Right lobe of liver (tissue), 6 donors: ENCODE measurements around the gene ZNF764. TPM values are rescaled to one million over a fixed set of nuclear protein-coding genes. Genes with fewer than 3 reads are reported as not detected.
A peak's percentile ranks its signal among the peaks of the same experiment; 100 is the strongest.

ENCODE experiments used
- ATAC-seq, 4 donors: fragments of 200-7000 bp; cut with Tn5 transposase; one replicate each; pipeline ENCODE4 v1.9.1; 2020; ENCODE audit warnings: mild to moderate bottlenecking in 4 of 4, moderate library complexity in 4 of 4
- DNase-seq, 3 donors: peaks; one replicate each; pipeline ENCODE4 v3.0.0-alpha.2; 2020
- H3K27ac ChIP-seq, 3 donors: fragments of 200-600 bp; one replicate each; pipeline ENCODE4 v1.8.0; 2022
- H3K27me3 ChIP-seq, 2 donors: fragments of 200-600 bp; one replicate each; pipeline ENCODE4 v1.8.0; 2022
- H3K36me3 ChIP-seq, 4 donors: fragments of 200-600 bp; sonication (generic) in 1 of 4; one replicate each; pipeline versions ENCODE4 v1.5.1 to v1.8.0; 2017 to 2022; ENCODE audit warnings: control low read depth in 1 of 4
- H3K4me1 ChIP-seq, 4 donors: fragments of 200-600 bp; sonication (generic) in 1 of 4; one replicate each; pipeline versions ENCODE4 v1.5.1 to v1.8.0; 2017 to 2022; ENCODE audit warnings: control low read depth in 1 of 4
- H3K4me3 ChIP-seq, 3 donors: fragments of 200-600 bp; one replicate each; pipeline ENCODE4 v1.8.0; 2022
- H3K9me3 ChIP-seq, 4 donors: fragments of 200-600 bp; sonication (generic) in 1 of 4; one replicate each; pipeline versions ENCODE4 v1.5.1 to v1.8.0; 2017 to 2022; ENCODE audit warnings: control low read depth in 1 of 4
- CTCF ChIP-seq, 4 donors: fragments of 200-600 bp in 3 of 4; fragments of 450-650 bp in 1 of 4; IDR thresholded peaks; one replicate each; pipeline versions ENCODE4 v1.5.1 to v1.8.0; 2016 to 2022; ENCODE audit warnings: antibody characterized with exemption in 4 of 4, mild to moderate bottlenecking in 2 of 4
- POLR2A ChIP-seq: fragments of 450-650 bp; IDR thresholded peaks from one replicate; pipeline ENCODE4 v1.6.1; 2017; ENCODE audit warnings: antibody characterized with exemption, mild to moderate bottlenecking
- WGBS: methylation state at CpG from one replicate; pipeline ENCODE4 v1.1.6; 2018; ENCODE audit warnings: low coverage, low lambda C conversion rate; ENCODE audit not compliant: insufficient coverage; ENCODE audit errors: missing lambda C conversion rate; 5-methylcytosine and 5-hydroxymethylcytosine counted together
- intact Hi-C, 2 donors: fragments of 100-400 bp; cut with DNase I; formaldehyde crosslinking; loops; one replicate each; pipeline versions ENCODE4 v1.11.2 to v1.14.1; 2022
- total RNA-seq, 6 experiments: library from RNA; depleted of rRNA in 2 of 6; stranded (reverse); fragments of >200 nt in 2 of 6; fragmentation: NEBNext Ultra II Directional in 3 of 6; extraction: Animal tissue kit (Norgen Biotek cat#: 25700) in 3 of 6; gene quantifications; one replicate each; pipeline versions ENCODE4 v1.1.0 to v1.2.4, GENCODE V29; 2016 to 2023
- donor health status: DM: no; HTN: yes; CAD: no.
- donor health status: DM: no; HTN: no; CAD: no.
- donor health status: DM: no; HTN: no; CAD: no.
- donor health status: DM: no; HTN: yes; CAD: no.
- donor health status: DM: no; HTN: yes; CAD: no.

Gene ZNF764
- total RNA-seq, 6 experiments from 2014 or later, result 3.2 to 6.5 (median 4.8) TPM

GRCh38 chr16:30535777-30536190 lies 22.4 kb downstream of the ZNF764 start:
- H3K4me1 ChIP-seq, result peaks cover 0 to 20% (median 6%) of the 10 kb centered on the region in 4 donors
- 23% methylated on average over 8 of the region's 12 CpGs for WGBS

GRCh38 chr16:30535106-30535776 lies 22.9 kb downstream of the ZNF764 start:
- ATAC-seq, result peak in 3 of 4 donors; percentile 4 to 9 (median 5)
- TF ChIP-seq CTCF (IDR thresholded peaks at IDR 0.05) (no peak), POLR2A (no peak)
- Histone ChIP-seq H3K27ac (peak overlapping the region; percentile 91 to 98 (median 95)), H3K4me3 (peak overlapping the region; percentile 86 to 89 (median 87)), H3K4me1 (peaks cover 0 to 23% (median 6%) of the 10 kb centered on the region in 4 donors), H3K9me3 (no peaks in the 10 kb centered on the region), H3K36me3 (peaks cover 0 to 16% (median 0%) of the 10 kb centered on the region in 4 donors), H3K27me3 (no peaks in the 10 kb centered on the region)
- no peak for DNase-seq
- WGBS, result 3% methylated on average over 18 of the region's 18 CpGs
- intact Hi-C loops, result no loop called here

More at GRCh38 chr16:30535777-30536190, 22.4 kb downstream of the ZNF764 start:
- no peaks in the 10 kb centered on the region for H3K9me3 ChIP-seq
- intact Hi-C loops, result no loop called here
- H3K4me3 ChIP-seq, result peak overlapping the region; percentile 86 to 89 (median 87)
- H3K27me3 ChIP-seq, result no peaks in the 10 kb centered on the region
- DNase-seq (peak; percentile 81 to 88 (median 86)), ATAC-seq (peak; percentile 75 to 86 (median 82))
- peaks cover 0 to 16% (median 0%) of the 10 kb centered on the region in 4 donors for H3K36me3 ChIP-seq
- peak overlapping the region; percentile 91 to 98 (median 95) for H3K27ac ChIP-seq
- TF ChIP-seq POLR2A, result no peak
- peak; percentile 59 to 80 (median 78) for TF ChIP-seq CTCF (IDR thresholded peaks at IDR 0.05)

GRCh38 chr16:30534368-30535105 lies 23.6 kb downstream of the ZNF764 start, which contains the start of gene ZNF747:
Gene ZNF747, minus strand, starts transcription at chr16:30534858. Its CDS starts 179 bp downstream, at chr16:30534679.
- H3K4me1 ChIP-seq, result peaks cover 0 to 23% (median 6%) of the 10 kb centered on the region in 4 donors

More at GRCh38 chr16:30534368-30535105, 23.6 kb downstream of the ZNF764 start, which contains the start of gene ZNF747:
- 0% methylated on average over 10 of the region's 70 CpGs for whole genome bisulfite sequencing
- peak; percentile 94 to 95 (median 95) for DNase-seq
- H3K27ac ChIP-seq, result peak within 1 kb of the TSS; percentile 91 to 98 (median 95)
- peak within 1 kb of the TSS; percentile 86 to 89 (median 87) for H3K4me3 ChIP-seq
- ATAC-seq, result peak; percentile 86 to 88 (median 88)
- intact Hi-C loops, result no loop called here
- H3K27me3 ChIP-seq, result no peaks in the 10 kb centered on the region
- H3K36me3 ChIP-seq, result peaks cover 0 to 16% (median 0%) of the 10 kb centered on the region in 4 donors
- no peaks in the 10 kb centered on the region for H3K9me3 ChIP-seq
- TF ChIP-seq CTCF (IDR thresholded peaks at IDR 0.05) (peak in 1 of 4 donors; percentile 10), POLR2A (peak; percentile 69)
